Measurements from ENCODE around the gene SPECC1.
A peak's percentile ranks its signal among the peaks of the same experiment; 100 is the strongest.
"Not testable (repeated sequence)": the region's sequence is repeated elsewhere in the genome, so short reads cannot be mapped to it uniquely, and the experiment has no call there.

The SPECC1 gene

DNA sequence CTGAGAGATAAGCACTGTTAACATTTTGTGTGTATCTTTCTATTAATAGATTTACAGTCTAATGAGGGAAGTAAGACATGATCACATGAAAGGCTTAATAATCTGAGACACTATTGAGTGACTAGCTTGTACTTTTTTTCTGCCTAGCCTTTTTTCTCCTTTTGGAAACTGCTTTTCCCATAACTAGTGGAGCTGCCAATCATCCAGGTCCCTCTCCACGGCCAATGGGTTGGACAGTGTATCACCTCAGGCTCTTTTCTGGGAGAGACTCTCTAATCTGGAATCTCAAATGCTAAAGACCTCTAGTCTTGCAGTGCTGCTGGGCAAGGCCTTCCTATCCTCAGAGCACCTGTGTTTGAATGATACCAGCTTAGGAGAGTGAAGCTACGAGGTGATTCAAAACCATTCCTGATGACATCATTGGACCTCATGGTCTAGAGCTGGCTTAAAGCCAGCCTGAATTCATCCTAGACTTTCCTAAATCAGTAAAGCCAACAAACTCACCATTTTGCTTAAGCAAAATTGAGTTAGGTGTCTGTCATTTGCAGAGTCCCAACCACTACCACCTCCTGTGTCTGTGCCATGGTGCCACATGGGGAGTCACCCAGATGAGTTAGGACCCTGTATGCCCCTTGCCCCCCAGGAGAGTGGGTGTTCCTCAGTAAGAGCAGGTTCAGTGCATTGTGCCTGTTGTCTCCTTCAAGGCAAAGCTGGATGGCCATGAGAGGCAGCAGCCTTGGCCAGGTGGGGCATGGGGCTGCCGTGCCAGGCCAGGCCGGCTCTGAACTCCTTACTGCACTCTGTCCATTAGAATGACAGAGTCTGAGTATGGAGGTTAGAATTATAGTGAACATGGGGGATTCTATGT lies 62.9 kb downstream of the SPECC1 start:
- Mint-ChIP-seq H3K9me3 (no peaks in the 10 kb centered on the region), H3K27me3 (ENCODE audit: low read depth) (no peaks in the 10 kb centered on the region), H3K4me1 (peaks cover 16% of the 10 kb centered on the region), H3K27ac (no peak overlapping the region), H3K36me3 (ENCODE audit: low read depth) (no peaks in the 10 kb centered on the region), H3K4me3 (no peak overlapping the region)
- TF ChIP-seq CTCF (IDR thresholded peaks at IDR 0.05; ENCODE audit: unreplicated experiment in 3 of 3), result no peak

DNA sequence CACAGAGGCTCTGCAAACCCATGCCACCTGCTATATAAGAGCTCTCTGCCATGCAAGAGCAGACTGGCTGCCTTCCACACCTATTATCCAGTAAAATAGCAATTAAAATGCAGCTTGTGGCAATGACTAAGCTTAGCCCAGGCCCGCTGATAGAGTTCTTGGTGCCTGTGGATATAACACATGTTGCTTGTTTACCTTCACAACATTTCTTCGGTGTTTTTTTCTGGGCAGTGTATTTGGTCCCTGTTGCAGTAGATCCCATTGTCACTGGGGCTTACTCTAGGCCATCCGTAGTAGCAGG lies 63.5 kb downstream of the SPECC1 start:
- Mint-ChIP-seq H3K27me3 (ENCODE audit: low read depth) (no peaks in the 10 kb centered on the region), H3K4me1 (peaks cover 16% of the 10 kb centered on the region), H3K27ac (no peak overlapping the region), H3K36me3 (ENCODE audit: low read depth) (no peaks in the 10 kb centered on the region), H3K4me3 (no peak overlapping the region), H3K9me3 (no peaks in the 10 kb centered on the region)
- TF ChIP-seq CTCF (IDR thresholded peaks at IDR 0.05; ENCODE audit: unreplicated experiment in 3 of 3), result no peak

DNA sequence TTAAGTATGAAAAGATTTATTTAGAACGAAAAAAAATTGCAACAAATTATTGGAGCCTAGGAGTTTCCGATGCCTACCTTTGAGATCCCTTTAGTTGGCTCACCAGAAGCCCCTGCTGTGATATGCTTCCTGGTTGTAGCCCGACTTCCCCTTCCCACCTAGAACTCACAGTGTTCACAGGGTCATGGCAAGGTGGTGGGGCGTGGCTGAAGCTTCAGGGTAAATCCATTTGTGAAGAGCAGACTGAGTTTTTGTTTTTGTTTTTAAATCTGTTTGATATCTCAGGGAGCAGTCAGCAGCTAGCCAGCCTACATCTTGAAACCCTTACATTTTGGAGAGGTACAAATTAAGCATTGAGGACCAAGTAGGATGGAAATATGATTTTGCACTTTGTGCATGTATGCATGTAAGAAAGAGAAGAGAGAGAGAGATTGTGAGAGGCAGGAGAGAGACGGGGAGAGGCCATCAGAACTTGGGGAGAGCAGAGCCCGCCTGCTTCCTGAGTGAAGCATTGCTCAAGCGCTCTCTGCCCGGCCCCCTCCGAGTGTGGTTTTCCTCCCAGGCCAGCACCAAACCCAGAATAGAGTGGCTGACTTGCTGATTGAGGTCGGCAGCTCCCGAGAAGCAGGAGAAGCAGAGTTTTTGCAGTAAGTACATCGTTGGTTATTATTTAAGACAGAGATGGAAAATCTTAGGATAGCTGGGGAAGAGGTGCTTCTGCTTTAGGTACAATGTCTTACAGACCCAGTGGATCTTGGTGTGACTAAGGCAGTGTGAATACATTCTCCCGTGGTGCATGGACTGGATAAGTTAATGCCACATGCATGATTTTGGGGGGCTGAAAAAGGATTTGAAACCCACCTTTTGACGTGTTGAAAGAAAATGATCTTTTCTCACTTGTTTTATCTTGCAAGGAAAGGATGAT lies 64.2 kb downstream of the SPECC1 start:
- Mint-ChIP-seq H3K4me1 (peaks cover 16% of the 10 kb centered on the region), H3K4me3 (no peak overlapping the region), H3K36me3 (ENCODE audit: low read depth) (no peaks in the 10 kb centered on the region), H3K27me3 (ENCODE audit: low read depth) (no peaks in the 10 kb centered on the region), H3K27ac (no peak overlapping the region), H3K9me3 (no peaks in the 10 kb centered on the region)
- no peak for TF ChIP-seq CTCF (IDR thresholded peaks at IDR 0.05; ENCODE audit: unreplicated experiment in 3 of 3)

DNA sequence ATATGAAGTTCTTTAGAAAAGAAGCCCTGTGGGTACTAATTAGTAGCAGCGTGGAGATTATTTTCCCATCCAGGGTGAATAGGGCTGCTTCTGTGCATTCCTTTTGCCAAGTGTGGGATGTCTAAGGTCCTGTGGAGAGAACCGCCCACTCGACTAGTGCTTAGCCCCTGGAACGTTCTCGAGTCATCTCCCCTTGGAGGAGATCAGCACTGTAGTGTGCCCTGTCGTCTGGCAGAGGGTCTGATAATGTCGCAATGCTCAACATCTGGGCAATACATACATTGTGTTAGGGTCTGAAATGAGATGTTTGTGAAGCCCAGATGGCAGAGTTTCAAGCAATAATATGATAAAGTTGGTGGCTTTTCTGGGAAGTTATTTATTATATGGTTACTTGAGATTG lies 64.8 kb downstream of the SPECC1 start:
- H3K9me3 Mint-ChIP-seq, result no peaks in the 10 kb centered on the region
- H3K4me3 Mint-ChIP-seq, result no peak overlapping the region
- H3K27me3 Mint-ChIP-seq (ENCODE audit: low read depth), result no peaks in the 10 kb centered on the region
- H3K27ac Mint-ChIP-seq, result peak overlapping the region in 1 of 3 experiments; percentile 44
- peaks cover 16% of the 10 kb centered on the region for H3K4me1 Mint-ChIP-seq
- H3K36me3 Mint-ChIP-seq (ENCODE audit: low read depth), result no peaks in the 10 kb centered on the region
- no peak for TF ChIP-seq CTCF (IDR thresholded peaks at IDR 0.05; ENCODE audit: unreplicated experiment in 3 of 3)

GRCh38 chr17:20074489-20074888 lies 65.3 kb downstream of the SPECC1 start:
- no peak overlapping the region for H3K27ac Mint-ChIP-seq
- no peak for TF ChIP-seq CTCF (IDR thresholded peaks at IDR 0.05; ENCODE audit: unreplicated experiment in 3 of 3)
- H3K36me3 Mint-ChIP-seq (ENCODE audit: low read depth), result no peaks in the 10 kb centered on the region
- no peak overlapping the region for H3K4me3 Mint-ChIP-seq
- no peaks in the 10 kb centered on the region for H3K9me3 Mint-ChIP-seq
- peaks cover 16% of the 10 kb centered on the region for H3K4me1 Mint-ChIP-seq
- H3K27me3 Mint-ChIP-seq (ENCODE audit: low read depth), result no peaks in the 10 kb centered on the region

GRCh38 chr17:20076137-20076536 lies 67.0 kb downstream of the SPECC1 start:
- H3K4me1 Mint-ChIP-seq, result peaks cover 16% of the 10 kb centered on the region
- H3K27ac Mint-ChIP-seq, result peak overlapping the region in 1 of 3 experiments; percentile 7
- H3K36me3 Mint-ChIP-seq (ENCODE audit: low read depth); H3K4me3 Mint-ChIP-seq; H3K27me3 Mint-ChIP-seq (ENCODE audit: low read depth); H3K9me3 Mint-ChIP-seq: not testable (repeated sequence)
